ENCODE measurements around the gene ACADVL. TPM values are rescaled to one million over a fixed set of nuclear protein-coding genes. Genes with fewer than 3 reads are reported as not detected.
A peak's percentile ranks its signal among the peaks of the same experiment; 100 is the strongest.

The ACADVL gene
- total and polyA plus RNA-seq, 9 donors: 277 to 638 (median 374) TPM

DNA sequence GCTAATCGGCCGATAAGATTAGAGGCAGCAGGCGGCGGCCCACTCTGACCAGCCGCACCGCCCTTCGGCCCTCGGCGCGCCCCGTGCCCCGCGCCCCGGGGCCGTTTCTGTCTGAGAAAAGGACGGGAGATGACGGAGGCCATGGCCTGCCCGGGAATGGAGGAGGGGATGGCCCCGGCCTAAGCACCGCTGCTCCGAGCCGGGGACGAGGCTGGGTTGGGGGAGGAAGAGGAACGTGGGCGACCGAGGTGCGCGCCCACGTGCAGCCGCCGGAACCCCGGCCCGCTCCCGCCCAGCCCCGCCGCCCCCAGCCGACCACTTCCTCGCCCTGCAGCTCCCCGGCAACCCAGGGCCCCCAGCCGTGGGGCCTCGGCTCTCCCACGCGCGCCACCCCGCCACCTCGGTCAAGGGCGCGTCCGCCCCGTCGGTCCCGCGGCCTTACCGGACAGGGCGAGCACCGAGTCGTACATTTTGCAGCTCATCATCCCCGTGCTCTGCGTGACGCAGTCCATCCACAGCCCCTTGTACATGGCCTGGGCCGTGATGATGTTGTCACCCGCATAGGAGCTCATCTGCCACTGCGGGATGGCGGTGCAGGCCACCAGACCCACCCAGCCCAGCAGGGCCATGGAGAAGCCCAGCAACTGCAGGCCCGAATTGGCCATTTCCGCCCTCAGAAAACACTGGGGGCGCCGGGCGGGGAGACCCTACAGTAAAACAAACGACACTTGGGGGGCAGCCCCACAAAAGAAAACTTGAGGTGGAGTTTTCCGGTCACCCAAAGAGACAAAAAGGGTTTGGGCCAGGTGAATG lies 41.8 kb downstream of the ACADVL start:
- peaks cover 7% of the 10 kb centered on the region for H3K27me3 ChIP-seq
- 5 to 7% (median 7%) methylated on average over 40 to 71 of the region's 71 CpGs for WGBS, 3 donors
- no peak overlapping the region for H3K27ac ChIP-seq

DNA sequence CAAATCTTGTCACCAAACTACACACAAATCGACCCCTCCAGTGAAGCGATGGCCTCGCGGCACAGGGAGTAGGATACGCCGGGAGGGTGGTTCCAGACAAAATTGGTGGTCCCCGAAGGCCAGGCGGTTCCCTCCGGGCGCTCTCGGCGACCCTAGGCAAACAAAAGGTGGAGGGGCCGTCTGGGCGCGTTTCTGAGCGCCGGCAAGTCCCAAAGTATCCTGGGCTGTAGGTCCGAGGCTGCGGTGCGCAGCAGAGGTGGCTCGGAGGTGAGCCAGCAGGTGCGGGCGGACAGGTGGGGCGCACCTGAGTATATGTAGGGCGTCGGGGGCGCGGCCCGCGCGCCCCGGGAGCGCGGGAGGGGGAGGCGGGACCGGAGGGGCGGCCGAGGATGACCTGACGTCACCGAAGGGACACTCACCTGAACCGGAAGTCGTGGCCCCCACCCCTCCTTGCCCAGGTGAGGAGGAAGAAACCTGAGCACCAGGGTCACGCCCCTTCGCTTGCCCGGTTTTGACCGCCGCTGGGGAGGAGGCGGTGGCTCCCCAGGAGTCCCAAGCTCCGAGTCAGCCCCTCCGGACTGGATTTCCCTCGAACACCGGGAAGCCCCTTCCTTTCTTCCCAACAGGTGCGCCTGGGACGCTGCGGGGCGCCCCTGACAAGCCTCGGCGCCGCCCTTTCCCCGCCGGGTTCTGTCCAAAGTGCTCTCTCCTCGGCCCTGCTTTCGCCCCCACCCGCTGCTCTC lies 42.6 kb downstream of the ACADVL start, which contains the start of gene CLDN7:
CLDN7 (minus strand) TSS at position 287 of the 743 bp plus-strand sequence. CDS start 435 bp downstream, outside the sequence.
- 4 to 5% (median 4%) methylated on average over 57 to 64 of the region's 64 CpGs for WGBS, 3 donors
- peak within 1 kb of the TSS; percentile 33 for H3K4me3 ChIP-seq
- intact Hi-C loops (cut with DNase I): no loop called here

More for the DNA sequence above, 41.8 kb downstream of the ACADVL start:
- DNase-seq: no peak
- H3K36me3 ChIP-seq: no peaks in the 10 kb centered on the region
- intact Hi-C loops (cut with DNase I): no loop called here
- H3K4me1 ChIP-seq (ENCODE audit: insufficient read depth): peaks cover 11% of the 10 kb centered on the region
- no peak for TF ChIP-seq POLR2A (IDR thresholded peaks at IDR 0.05)
- TF ChIP-seq, protein P1, sequence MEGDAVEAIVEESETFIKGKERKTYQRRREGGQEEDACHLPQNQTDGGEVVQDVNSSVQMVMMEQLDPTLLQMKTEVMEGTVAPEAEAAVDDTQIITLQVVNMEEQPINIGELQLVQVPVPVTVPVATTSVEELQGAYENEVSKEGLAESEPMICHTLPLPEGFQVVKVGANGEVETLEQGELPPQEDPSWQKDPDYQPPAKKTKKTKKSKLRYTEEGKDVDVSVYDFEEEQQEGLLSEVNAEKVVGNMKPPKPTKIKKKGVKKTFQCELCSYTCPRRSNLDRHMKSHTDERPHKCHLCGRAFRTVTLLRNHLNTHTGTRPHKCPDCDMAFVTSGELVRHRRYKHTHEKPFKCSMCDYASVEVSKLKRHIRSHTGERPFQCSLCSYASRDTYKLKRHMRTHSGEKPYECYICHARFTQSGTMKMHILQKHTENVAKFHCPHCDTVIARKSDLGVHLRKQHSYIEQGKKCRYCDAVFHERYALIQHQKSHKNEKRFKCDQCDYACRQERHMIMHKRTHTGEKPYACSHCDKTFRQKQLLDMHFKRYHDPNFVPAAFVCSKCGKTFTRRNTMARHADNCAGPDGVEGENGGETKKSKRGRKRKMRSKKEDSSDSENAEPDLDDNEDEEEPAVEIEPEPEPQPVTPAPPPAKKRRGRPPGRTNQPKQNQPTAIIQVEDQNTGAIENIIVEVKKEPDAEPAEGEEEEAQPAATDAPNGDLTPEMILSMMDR (IDR thresholded peaks at IDR 0.05): no peak
- H3K4me3 ChIP-seq: peak overlapping the region; percentile 33
- no peaks in the 10 kb centered on the region for H3K9me3 ChIP-seq

DNA sequence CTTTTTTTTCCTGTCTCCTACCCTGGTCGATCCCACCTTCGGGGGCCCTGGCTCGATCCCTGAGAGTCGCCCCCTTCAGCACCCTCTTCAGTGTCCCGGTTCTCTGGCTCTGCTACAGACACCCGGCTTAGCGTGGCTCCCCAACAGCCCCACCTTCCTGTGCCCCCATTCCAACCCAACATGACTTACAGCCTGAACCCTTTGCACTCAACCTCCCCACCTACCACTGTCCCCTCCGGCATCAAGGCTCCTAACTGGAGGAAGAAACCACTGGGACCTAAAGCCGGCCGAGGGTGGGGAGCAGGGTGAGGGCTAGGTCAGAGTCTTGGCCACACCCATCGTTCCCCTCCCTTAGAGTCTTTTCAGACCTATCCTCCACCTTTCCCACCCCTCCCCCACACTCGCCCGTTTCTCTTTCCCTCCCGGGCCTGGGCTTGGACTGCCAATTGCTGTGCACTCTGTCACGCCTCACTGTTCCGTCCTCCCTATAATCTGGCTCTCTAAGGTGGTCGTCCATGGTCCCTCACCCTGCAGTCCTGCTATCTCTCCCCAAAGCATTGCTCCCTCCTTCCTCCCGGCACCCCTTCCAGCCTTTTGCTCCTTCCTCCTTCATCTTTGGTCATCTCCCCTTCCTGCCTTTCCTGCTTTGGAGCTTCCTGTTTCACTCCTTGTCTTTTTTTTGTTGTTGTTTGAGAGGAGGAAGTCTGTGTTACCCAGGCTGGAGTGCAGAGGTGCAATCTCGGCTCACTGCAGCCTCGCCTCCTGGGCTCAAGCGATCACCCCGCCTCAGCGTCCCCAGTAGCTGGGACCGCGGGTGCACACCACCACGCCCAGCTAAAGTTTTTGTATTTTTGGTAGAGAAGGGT lies 43.4 kb downstream of the ACADVL start:
- no peak for DNase-seq
- Histone ChIP-seq H3K9me3 (no peaks in the 10 kb centered on the region), H3K36me3 (no peaks in the 10 kb centered on the region), H3K27ac (no peak overlapping the region), H3K27me3 (peaks cover 7% of the 10 kb centered on the region), H3K4me1 (ENCODE audit: insufficient read depth) (peaks cover 11% of the 10 kb centered on the region), H3K4me3 (no peak overlapping the region)
- 6 to 9% (median 7%) methylated on average over 26 of the region's 26 CpGs for WGBS, 3 donors
- intact Hi-C loops (cut with DNase I): no loop called here
- TF ChIP-seq POLR2A (IDR thresholded peaks at IDR 0.05) (no peak), EP300 (IDR thresholded peaks at IDR 0.05) (no peak)
- TF ChIP-seq, protein P1 (IDR thresholded peaks at IDR 0.05): no peak

More for the DNA sequence above, 42.6 kb downstream of the ACADVL start, which contains the start of gene CLDN7:
- TF ChIP-seq, protein P1 (IDR thresholded peaks at IDR 0.05): no peak
- TF ChIP-seq EP300 (IDR thresholded peaks at IDR 0.05) (no peak), POLR2A (IDR thresholded peaks at IDR 0.05) (no peak)
- Histone ChIP-seq H3K4me1 (ENCODE audit: insufficient read depth) (peaks cover 11% of the 10 kb centered on the region), H3K36me3 (no peaks in the 10 kb centered on the region), H3K27ac (no peak within 1 kb of the TSS), H3K9me3 (no peaks in the 10 kb centered on the region), H3K27me3 (peaks cover 7% of the 10 kb centered on the region)
- peak in 1 of 5 donors; percentile 23 for DNase-seq

DNA sequence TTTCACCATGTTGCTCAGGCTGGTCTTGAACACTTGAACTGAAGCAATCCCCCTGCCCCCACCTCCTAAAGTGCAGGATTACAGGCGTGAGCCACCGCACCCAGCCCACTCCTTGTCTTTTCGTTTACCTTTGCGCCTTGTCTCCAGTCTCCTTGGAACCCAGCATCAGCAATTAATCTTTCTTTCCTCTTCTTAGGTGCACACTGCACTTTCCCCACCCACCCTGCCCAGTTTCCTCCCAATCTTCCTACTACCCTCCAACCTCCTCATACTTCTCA lies 44.0 kb downstream of the ACADVL start:
- no peak for DNase-seq
- Histone ChIP-seq H3K36me3 (no peaks in the 10 kb centered on the region), H3K4me1 (ENCODE audit: insufficient read depth) (peaks cover 11% of the 10 kb centered on the region), H3K27ac (no peak overlapping the region), H3K4me3 (no peak overlapping the region), H3K27me3 (peaks cover 7% of the 10 kb centered on the region), H3K9me3 (no peaks in the 10 kb centered on the region)
- TF ChIP-seq POLR2A (IDR thresholded peaks at IDR 0.05) (no peak), EP300 (IDR thresholded peaks at IDR 0.05) (no peak)
- TF ChIP-seq, protein P1 (IDR thresholded peaks at IDR 0.05): no peak
- 42 to 50% (median 43%) methylated on average over 4 of the region's 4 CpGs for WGBS, 3 donors
- intact Hi-C loops (cut with DNase I): no loop called here

Measured in ovary (tissue), 9 donors.